HUES48 (cell line): Measurements from ENCODE around the gene SPATC1L.

Source experiments
- H3K27ac ChIP-seq: one replicate; pipeline ENCODE4 v1.7.0; 2013; ENCODE audit warnings: low read depth, low read length, inconsistent platforms
- H3K27me3 ChIP-seq: 2 replicates; pipeline ENCODE4 v1.6.1; 2013; ENCODE audit warnings: mild to moderate bottlenecking, low read length; ENCODE audit not compliant: control insufficient read depth, insufficient read depth
- H3K36me3 ChIP-seq: 2 replicates; pipeline ENCODE4 v1.6.1; 2013; ENCODE audit warnings: low read length; ENCODE audit not compliant: control insufficient read depth, insufficient read depth
- H3K4me1 ChIP-seq: 2 replicates; pipeline ENCODE4 v1.6.1; 2013; ENCODE audit warnings: mild to moderate bottlenecking, low read length; ENCODE audit not compliant: control insufficient read depth, insufficient read depth
- H3K4me3 ChIP-seq: 2 replicates; pipeline ENCODE4 v1.5.1; 2013; ENCODE audit warnings: mild to moderate bottlenecking, low read depth, low read length
- H3K9ac ChIP-seq: 2 replicates; pipeline ENCODE4 v1.6.1; 2013; ENCODE audit warnings: mild to moderate bottlenecking, low read depth, low read length, moderate library complexity
- H3K9me3 ChIP-seq: 2 replicates; pipeline ENCODE4 v1.6.1; 2013; ENCODE audit warnings: low read length; ENCODE audit not compliant: control insufficient read depth, insufficient read depth

SPATC1L gene

GRCh38 chr21:46124083-46124925 is 60.0 kb downstream of the SPATC1L start:
- no peak overlapping the region for H3K4me3 ChIP-seq
- H3K27me3 ChIP-seq: no peaks in the 10 kb centered on the region
- H3K36me3 ChIP-seq: peaks cover 60% of the 10 kb centered on the region
- no peaks in the 10 kb centered on the region for H3K4me1 ChIP-seq
- no peaks in the 10 kb centered on the region for H3K9me3 ChIP-seq
- H3K9ac ChIP-seq: no peak overlapping the region
- no peak overlapping the region for H3K27ac ChIP-seq

GRCh38 chr21:46122758-46123683 is 61.2 kb downstream of the SPATC1L start:
- Histone ChIP-seq H3K36me3 (peaks cover 73% of the 10 kb centered on the region), H3K9ac (no peak overlapping the region), H3K9me3 (no peaks in the 10 kb centered on the region), H3K4me3 (no peak overlapping the region), H3K27ac (no peak overlapping the region), H3K27me3 (no peaks in the 10 kb centered on the region), H3K4me1 (no peaks in the 10 kb centered on the region)

- no peak overlapping the region for H3K9ac ChIP-seq
- H3K27ac ChIP-seq: no peak overlapping the region
- no peak overlapping the region for H3K4me3 ChIP-seq
- no peaks in the 10 kb centered on the region for H3K27me3 ChIP-seq
- peaks cover 80% of the 10 kb centered on the region for H3K36me3 ChIP-seq
- H3K9me3 ChIP-seq: no peaks in the 10 kb centered on the region
- H3K4me1 ChIP-seq: no peaks in the 10 kb centered on the region
These were observed 62.0 kb downstream of the SPATC1L start for GRCh38 chr21:46122237-46122671.

GRCh38 chr21:46121286-46122221 is 62.7 kb downstream of the SPATC1L start:
- Histone ChIP-seq H3K27ac (no peak overlapping the region), H3K9me3 (no peaks in the 10 kb centered on the region), H3K4me1 (no peaks in the 10 kb centered on the region), H3K9ac (no peak overlapping the region), H3K4me3 (no peak overlapping the region), H3K27me3 (no peaks in the 10 kb centered on the region), H3K36me3 (peaks cover 80% of the 10 kb centered on the region)

DNA sequence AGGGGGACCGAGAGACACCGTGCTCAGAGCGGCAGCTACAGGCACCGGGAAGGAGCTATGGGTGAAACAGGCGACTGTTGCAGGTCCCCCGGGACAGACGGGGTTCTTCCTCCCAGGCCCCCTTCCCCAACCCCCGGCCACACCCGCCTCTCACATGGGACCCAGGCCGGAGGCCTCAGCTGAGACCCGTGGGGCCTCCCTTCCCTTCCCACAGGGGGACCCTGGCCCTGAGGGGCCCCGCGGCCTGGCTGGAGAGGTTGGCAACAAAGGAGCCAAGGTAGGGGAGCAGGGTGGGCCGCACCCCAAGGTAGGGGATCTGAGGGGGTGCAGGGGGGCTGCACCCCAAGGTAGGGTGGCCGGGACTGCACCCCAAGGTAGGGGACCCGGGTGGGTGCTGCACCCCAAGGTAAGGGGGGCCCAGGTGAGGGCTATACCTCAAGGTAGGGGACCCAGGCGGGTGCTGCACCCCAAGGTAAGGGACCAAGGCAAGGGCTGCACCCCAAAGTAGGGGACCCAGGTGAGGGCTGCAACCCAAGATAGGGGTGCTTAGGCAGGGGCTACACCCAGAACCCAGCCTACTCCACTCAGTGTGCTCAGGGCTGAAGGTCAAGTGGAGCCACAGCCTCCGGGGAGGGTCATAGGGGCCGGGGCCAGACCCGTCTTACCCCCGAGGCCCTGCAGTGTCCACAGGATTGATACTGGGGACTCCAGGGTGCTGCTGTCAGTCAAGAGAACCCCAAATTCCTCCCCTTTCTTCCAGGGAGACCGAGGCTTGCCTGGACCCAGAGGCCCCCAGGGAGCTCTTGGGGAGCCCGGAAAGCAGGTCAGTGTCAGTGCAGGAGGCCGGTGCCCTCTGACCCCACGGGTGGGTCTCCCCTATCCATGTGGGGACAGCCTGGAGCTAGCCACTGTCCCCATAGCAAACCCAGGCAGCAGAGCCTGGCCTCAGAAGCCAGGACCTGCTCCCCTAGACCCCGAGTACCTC is 63.7 kb downstream of the SPATC1L start:
- Histone ChIP-seq H3K27ac (no peak overlapping the region), H3K27me3 (no peaks in the 10 kb centered on the region), H3K36me3 (peaks cover 81% of the 10 kb centered on the region), H3K9me3 (no peaks in the 10 kb centered on the region), H3K4me3 (no peak overlapping the region), H3K4me1 (no peaks in the 10 kb centered on the region), H3K9ac (no peak overlapping the region)

GRCh38 chr21:46119637-46120271 is 64.5 kb downstream of the SPATC1L start:
- Histone ChIP-seq H3K27ac (no peak overlapping the region), H3K9me3 (0 out of 2 replicates have a peak, but pooled peaks cover 3% of the 10 kb centered on the region), H3K9ac (no peak overlapping the region), H3K27me3 (no peaks in the 10 kb centered on the region), H3K4me1 (no peaks in the 10 kb centered on the region), H3K36me3 (peaks cover 80% of the 10 kb centered on the region), H3K4me3 (no peak overlapping the region)

- Histone ChIP-seq H3K4me1 (no peaks in the 10 kb centered on the region), H3K27ac (no peak overlapping the region), H3K9me3 (0 out of 2 replicates have a peak, but pooled peaks cover 3% of the 10 kb centered on the region), H3K9ac (no peak overlapping the region), H3K36me3 (peaks cover 83% of the 10 kb centered on the region), H3K4me3 (no peak overlapping the region), H3K27me3 (no peaks in the 10 kb centered on the region)
These were observed 65.1 kb downstream of the SPATC1L start for GRCh38 chr21:46119144-46119636.

- Histone ChIP-seq H3K9me3 (0 out of 2 replicates have a peak, but pooled peaks cover 3% of the 10 kb centered on the region), H3K27me3 (no peaks in the 10 kb centered on the region), H3K27ac (no peak overlapping the region), H3K4me1 (no peaks in the 10 kb centered on the region), H3K36me3 (peaks cover 87% of the 10 kb centered on the region), H3K4me3 (no peak overlapping the region), H3K9ac (no peak overlapping the region)
These were observed 65.7 kb downstream of the SPATC1L start for GRCh38 chr21:46118316-46119143.
